Activated CD8-positive, alpha-beta memory T cell treated with anti-CD3 and anti-CD28 coated beads for 1 hour (primary cell): ENCODE data around the gene C5orf58.
A peak's percentile ranks its signal among the peaks of the same experiment; 100 is the strongest.

ENCODE experiments used
- DNase-seq, 2 donors: peaks; one replicate each; pipeline ENCODE4 v3.0.0-alpha.2; 2020; ENCODE audit warnings: low read depth in 1 of 2; ENCODE audit errors: extremely low read depth in 1 of 2

Gene C5orf58

GRCh38 chr5:170252720-170253350 lies 20.1 kb downstream of the C5orf58 start:
- no peak for DNase-seq

- DNase-seq = peak in 1 of 2 donors; percentile 44
These were observed 21.3 kb downstream of the C5orf58 start for GRCh38 chr5:170254056-170254455.

- no peak for DNase-seq
These were observed 23.8 kb downstream of the C5orf58 start for GRCh38 chr5:170256571-170256970.

- DNase-seq = no peak
These were observed 24.6 kb downstream of the C5orf58 start for GRCh38 chr5:170257370-170257769.

- DNase-seq = no peak
These were observed 28.8 kb downstream of the C5orf58 start for GRCh38 chr5:170261528-170262043.

- DNase-seq = no peak
These were observed 29.6 kb downstream of the C5orf58 start for GRCh38 chr5:170262061-170263045.

GRCh38 chr5:170263906-170264305 lies 31.1 kb downstream of the C5orf58 start:
- no peak for DNase-seq

GRCh38 chr5:170265522-170265921 lies 32.7 kb downstream of the C5orf58 start:
- no peak for DNase-seq

GRCh38 chr5:170266570-170267381 lies 34.0 kb downstream of the C5orf58 start:
- DNase-seq = peak in 1 of 2 donors; percentile 38

- peak; percentile 70 to 76 for DNase-seq
These were observed 34.8 kb downstream of the C5orf58 start for GRCh38 chr5:170267431-170268152.

GRCh38 chr5:170268153-170268689 lies 35.4 kb downstream of the C5orf58 start:
- no peak for DNase-seq

- no peak for DNase-seq
These were observed 36.1 kb downstream of the C5orf58 start for GRCh38 chr5:170268884-170269283.

GRCh38 chr5:170269579-170269978 lies 36.8 kb downstream of the C5orf58 start:
- DNase-seq = no peak

- no peak for DNase-seq
These were observed 37.7 kb downstream of the C5orf58 start for GRCh38 chr5:170270293-170271069.

GRCh38 chr5:170273968-170274710 lies 41.4 kb downstream of the C5orf58 start:
- peak; percentile 40 for DNase-seq

- DNase-seq = no peak
These were observed 42.7 kb downstream of the C5orf58 start for GRCh38 chr5:170275376-170275994.

GRCh38 chr5:170276140-170276539 lies 43.4 kb downstream of the C5orf58 start:
- DNase-seq = no peak

GRCh38 chr5:170277867-170278281 lies 45.1 kb downstream of the C5orf58 start:
- no peak for DNase-seq
